GM12801 (cell line): ENCODE data around the gene ST3GAL4.

Experiments
- TF ChIP-seq, protein P1 (sequence below): IDR thresholded peaks from one replicate; pipeline ENCODE4 v1.5.1; 2011; ENCODE audit warnings: control low read depth; ENCODE audit not compliant: insufficient read length; ENCODE audit errors: extremely low read depth

ST3GAL4 gene

DNA sequence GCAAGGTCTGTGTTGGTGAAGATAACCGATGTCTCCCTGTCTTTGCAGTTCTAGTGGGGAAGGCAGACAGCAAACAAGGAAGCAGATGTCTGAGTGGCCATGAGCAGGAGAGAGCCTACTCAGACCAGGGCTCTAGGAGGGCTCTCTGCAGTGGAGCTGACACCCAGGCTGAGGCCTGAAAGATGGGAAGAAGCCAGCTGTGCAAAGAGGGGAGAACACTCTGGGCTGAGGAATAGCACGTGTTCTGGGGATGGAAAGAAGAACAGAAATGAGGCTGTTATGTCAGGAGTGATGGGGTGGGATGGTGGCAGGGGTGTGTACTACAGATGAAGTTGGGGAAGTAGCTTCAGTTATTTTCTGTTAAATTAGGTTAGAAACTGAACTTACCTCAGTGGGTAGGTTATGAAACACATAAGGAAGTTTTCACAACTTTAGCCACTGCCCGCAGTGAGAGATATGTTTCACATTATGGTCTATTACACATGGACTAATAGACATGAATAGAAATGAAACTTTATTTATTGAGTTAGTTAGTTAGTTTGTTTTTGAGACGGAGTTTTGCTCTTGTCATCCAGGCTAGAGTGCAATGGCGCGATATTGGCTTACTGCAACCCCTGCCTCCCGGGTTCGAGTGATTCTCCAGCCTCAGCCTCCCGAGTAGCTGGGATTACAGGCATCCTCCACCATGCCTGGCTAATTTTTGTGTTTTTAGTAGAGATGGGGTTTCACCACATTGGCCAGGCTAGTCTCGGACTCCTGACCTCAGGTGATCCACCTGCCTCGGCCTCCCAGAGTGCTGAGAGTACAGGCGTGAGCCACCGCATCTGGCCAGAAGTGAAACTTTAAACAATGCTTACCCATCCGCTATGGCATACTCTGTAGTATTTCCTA is 43.8 kb upstream of the ST3GAL4 start:
- TF ChIP-seq, protein P1, sequence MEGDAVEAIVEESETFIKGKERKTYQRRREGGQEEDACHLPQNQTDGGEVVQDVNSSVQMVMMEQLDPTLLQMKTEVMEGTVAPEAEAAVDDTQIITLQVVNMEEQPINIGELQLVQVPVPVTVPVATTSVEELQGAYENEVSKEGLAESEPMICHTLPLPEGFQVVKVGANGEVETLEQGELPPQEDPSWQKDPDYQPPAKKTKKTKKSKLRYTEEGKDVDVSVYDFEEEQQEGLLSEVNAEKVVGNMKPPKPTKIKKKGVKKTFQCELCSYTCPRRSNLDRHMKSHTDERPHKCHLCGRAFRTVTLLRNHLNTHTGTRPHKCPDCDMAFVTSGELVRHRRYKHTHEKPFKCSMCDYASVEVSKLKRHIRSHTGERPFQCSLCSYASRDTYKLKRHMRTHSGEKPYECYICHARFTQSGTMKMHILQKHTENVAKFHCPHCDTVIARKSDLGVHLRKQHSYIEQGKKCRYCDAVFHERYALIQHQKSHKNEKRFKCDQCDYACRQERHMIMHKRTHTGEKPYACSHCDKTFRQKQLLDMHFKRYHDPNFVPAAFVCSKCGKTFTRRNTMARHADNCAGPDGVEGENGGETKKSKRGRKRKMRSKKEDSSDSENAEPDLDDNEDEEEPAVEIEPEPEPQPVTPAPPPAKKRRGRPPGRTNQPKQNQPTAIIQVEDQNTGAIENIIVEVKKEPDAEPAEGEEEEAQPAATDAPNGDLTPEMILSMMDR: no peak

- TF ChIP-seq, protein P1: no peak
These were observed 42.5 kb upstream of the ST3GAL4 start for GRCh38 chr11:126312961-126313360.

DNA sequence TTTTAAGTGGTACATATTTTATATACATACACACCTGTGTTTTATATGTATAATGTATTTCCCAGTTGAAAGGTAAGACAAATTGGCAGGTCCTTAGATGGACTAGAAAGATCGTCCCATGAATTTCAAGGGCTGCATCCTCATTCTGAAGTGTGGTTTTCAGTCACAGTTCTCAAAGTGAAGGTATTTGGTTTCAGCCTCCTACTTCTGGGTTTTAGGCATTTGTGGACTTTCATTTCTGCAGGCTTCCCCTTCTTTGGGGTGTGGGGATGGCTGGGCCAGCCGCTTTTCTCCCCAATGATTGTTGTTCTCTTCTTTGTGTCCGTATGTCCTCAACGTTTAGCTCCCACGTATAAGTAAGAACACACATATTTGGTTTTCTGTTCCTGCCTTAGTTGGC is 41.7 kb upstream of the ST3GAL4 start:
- TF ChIP-seq, protein P1: no peak

GRCh38 chr11:126317432-126317755 is 38.1 kb upstream of the ST3GAL4 start:
- TF ChIP-seq, protein P1: no peak

- TF ChIP-seq, protein P1: no peak
These were observed 37.5 kb upstream of the ST3GAL4 start for GRCh38 chr11:126317756-126318573.

DNA sequence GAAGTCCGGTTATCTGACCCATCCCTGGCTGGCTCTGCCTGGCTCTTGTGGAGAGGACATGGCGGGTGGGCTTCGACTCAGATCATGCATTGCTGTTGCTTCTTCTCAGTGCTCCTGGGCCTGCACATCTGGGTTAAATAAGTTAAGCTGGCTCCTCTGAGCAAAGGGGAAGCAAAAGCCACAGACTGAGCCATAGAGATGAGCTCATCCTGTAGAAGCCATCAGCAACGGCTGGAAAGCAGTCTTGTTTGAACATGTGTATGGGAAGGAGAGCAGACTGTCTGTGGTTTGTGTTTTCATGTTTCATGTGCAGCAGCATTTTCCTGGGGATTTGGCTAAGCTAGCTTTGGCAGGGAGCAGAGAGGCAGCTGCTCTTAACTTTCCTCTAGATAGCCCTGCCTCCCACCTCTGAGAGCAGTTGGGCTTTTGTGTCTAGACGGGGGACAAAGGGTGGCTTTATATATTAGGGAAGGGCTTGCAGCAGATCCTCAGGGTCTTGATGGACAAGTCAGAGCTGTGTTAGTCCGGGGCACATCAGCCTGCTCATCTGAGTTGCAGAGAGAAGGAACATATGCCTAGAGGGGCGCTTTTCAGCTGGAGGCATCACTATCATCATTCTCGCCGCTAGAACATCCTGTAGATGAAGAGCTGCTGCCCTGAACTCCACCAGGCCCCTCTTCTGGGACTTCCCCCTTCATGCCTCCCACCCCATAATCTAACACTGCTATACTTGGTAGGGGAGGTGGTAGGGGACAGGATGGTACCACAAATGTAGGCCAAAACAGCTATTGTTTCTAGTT is 36.7 kb upstream of the ST3GAL4 start:
- TF ChIP-seq, protein P1: no peak

GRCh38 chr11:126319374-126319740 is 36.1 kb upstream of the ST3GAL4 start:
- TF ChIP-seq, protein P1: no peak
